ENCODE results near the gene GNAI1. TPM values are rescaled to one million over a fixed set of nuclear protein-coding genes. Genes with fewer than 3 reads are reported as not detected.

Gene GNAI1
- total RNA-seq, 1 experiment from 2014 or later = 30.4 TPM

DNA sequence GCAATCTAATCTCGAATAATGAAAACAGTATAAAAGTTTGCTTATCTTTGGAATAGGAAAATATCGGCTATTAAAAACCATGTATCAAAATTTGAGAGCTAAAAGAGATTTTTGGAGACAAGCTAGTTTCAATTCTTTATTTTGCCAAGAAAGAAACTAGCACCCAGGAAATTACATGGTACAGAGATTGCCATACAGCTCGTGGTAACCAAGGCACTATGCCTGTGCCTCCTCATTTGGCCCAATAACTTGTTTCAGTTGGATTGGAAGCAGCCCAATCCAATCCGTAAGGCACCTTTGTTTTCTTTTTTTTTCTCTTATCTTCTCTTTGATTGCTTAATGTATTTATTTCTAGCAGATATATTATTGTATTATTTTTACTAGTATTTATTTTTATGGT lies 55.0 kb downstream of the GNAI1 start:
- H3K4me3 Mint-ChIP-seq (ENCODE audit: unreplicated experiment) = no peak overlapping the region
- no peaks in the 10 kb centered on the region for H3K27me3 Mint-ChIP-seq (ENCODE audit: insufficient read depth, unreplicated experiment)
- H3K36me3 Mint-ChIP-seq (ENCODE audit: insufficient read depth, unreplicated experiment) = peaks cover 6% of the 10 kb centered on the region
- no peaks in the 10 kb centered on the region for H3K9me3 Mint-ChIP-seq (ENCODE audit: unreplicated experiment)
- ChIA-PET CTCF (interaction anchor here (0.6 to 1.4 kb wide), 4 partner anchors 24 to 258 kb away, joined by 3 to 8 read pairs (median 5); no protein-coding TSS in a partner anchor), POLR2A (interaction anchor here (1.1 to 1.2 kb wide), 3 partner anchors 8 to 54 kb away, joined by 3 to 4 read pairs (median 3); no protein-coding TSS in a partner anchor)
- no peak for DNase-seq (ENCODE audit: unreplicated experiment)
- H3K4me1 Mint-ChIP-seq (ENCODE audit: insufficient read depth, unreplicated experiment) = peaks cover 17% of the 10 kb centered on the region
- intact Hi-C loops (cut with micrococcal nuclease) = no loop called here
- TF ChIP-seq, protein P1, sequence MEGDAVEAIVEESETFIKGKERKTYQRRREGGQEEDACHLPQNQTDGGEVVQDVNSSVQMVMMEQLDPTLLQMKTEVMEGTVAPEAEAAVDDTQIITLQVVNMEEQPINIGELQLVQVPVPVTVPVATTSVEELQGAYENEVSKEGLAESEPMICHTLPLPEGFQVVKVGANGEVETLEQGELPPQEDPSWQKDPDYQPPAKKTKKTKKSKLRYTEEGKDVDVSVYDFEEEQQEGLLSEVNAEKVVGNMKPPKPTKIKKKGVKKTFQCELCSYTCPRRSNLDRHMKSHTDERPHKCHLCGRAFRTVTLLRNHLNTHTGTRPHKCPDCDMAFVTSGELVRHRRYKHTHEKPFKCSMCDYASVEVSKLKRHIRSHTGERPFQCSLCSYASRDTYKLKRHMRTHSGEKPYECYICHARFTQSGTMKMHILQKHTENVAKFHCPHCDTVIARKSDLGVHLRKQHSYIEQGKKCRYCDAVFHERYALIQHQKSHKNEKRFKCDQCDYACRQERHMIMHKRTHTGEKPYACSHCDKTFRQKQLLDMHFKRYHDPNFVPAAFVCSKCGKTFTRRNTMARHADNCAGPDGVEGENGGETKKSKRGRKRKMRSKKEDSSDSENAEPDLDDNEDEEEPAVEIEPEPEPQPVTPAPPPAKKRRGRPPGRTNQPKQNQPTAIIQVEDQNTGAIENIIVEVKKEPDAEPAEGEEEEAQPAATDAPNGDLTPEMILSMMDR (IDR thresholded peaks at IDR 0.05; ENCODE audit: unreplicated experiment) = no peak
- no TSS peak for BruUV-seq (replicated peaks)
- no peak overlapping the region for H3K27ac Mint-ChIP-seq (ENCODE audit: low read depth, unreplicated experiment)

DNA sequence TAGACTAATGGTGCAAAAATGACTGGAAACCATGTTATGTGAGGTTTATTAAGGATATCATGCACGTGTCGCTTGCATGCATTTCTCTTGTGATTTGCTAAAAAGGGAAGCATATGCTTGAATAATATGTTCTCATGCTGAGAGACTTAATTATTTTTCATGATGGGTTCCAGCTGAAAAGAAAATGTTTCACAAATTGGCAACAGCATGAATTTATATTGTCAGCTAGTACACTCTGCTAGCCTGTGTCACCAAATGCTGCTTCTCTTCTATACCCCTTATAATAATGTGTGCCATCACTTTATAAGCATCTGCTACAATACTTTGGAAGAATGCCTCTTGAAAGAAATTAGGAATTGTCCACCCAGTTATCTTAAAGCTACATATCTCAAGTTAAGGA lies 63.0 kb downstream of the GNAI1 start:
- BruUV-seq (replicated peaks) = no TSS peak
- ChIA-PET CTCF (interaction anchor here (0.6 to 1.6 kb wide), 5 partner anchors 63 to 482 kb away, joined by 3 to 4 read pairs (median 3); no protein-coding TSS in a partner anchor), POLR2A (interaction anchor here (0.7 to 2.1 kb wide), 6 partner anchors 8 to 80 kb away, joined by 3 to 9 read pairs (median 6); no protein-coding TSS in a partner anchor)
- Mint-ChIP-seq H3K27me3 (ENCODE audit: insufficient read depth, unreplicated experiment) (no peaks in the 10 kb centered on the region), H3K27ac (ENCODE audit: low read depth, unreplicated experiment) (no peak overlapping the region), H3K9me3 (ENCODE audit: unreplicated experiment) (no peaks in the 10 kb centered on the region), H3K4me1 (ENCODE audit: insufficient read depth, unreplicated experiment) (peaks cover 6% of the 10 kb centered on the region), H3K36me3 (ENCODE audit: insufficient read depth, unreplicated experiment) (peaks cover 36% of the 10 kb centered on the region), H3K4me3 (ENCODE audit: unreplicated experiment) (no peak overlapping the region)
- intact Hi-C loops (cut with micrococcal nuclease) = no loop called here
- no peak for DNase-seq (ENCODE audit: unreplicated experiment)
- TF ChIP-seq, protein P1 (IDR thresholded peaks at IDR 0.05; ENCODE audit: unreplicated experiment) = no peak

DNA sequence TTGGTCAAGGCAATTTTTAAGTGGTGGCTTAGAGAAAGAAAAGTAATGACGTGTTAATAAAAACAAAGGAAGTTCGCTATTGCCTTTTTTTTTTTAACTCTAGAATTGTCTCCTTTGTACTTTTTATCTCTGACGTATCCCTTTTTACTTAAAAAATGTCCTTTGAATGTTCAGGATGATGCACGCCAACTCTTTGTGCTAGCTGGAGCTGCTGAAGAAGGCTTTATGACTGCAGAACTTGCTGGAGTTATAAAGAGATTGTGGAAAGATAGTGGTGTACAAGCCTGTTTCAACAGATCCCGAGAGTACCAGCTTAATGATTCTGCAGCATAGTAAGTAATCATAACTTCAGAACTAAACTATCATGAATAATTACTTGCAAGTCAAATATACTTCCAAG lies 64.4 kb downstream of the GNAI1 start:
- Mint-ChIP-seq H3K27ac (ENCODE audit: low read depth, unreplicated experiment) (no peak overlapping the region), H3K9me3 (ENCODE audit: unreplicated experiment) (no peaks in the 10 kb centered on the region), H3K27me3 (ENCODE audit: insufficient read depth, unreplicated experiment) (no peaks in the 10 kb centered on the region), H3K36me3 (ENCODE audit: insufficient read depth, unreplicated experiment) (peaks cover 41% of the 10 kb centered on the region), H3K4me3 (ENCODE audit: unreplicated experiment) (no peak overlapping the region), H3K4me1 (ENCODE audit: insufficient read depth, unreplicated experiment) (peaks cover 6% of the 10 kb centered on the region)
- intact Hi-C loops (cut with micrococcal nuclease) = no loop called here
- no TSS peak for BruUV-seq (replicated peaks)
- ChIA-PET CTCF (interaction anchor here (0.7 to 1.6 kb wide), 3 partner anchors 52 to 1371 kb away, joined by 4 to 12 read pairs (median 4); no protein-coding TSS in a partner anchor), POLR2A (interaction anchor here (0.8 to 2.1 kb wide), 5 partner anchors 11 to 63 kb away, joined by 3 to 9 read pairs (median 3); no protein-coding TSS in a partner anchor)
- no peak for DNase-seq (ENCODE audit: unreplicated experiment)
- TF ChIP-seq, protein P1 (IDR thresholded peaks at IDR 0.05; ENCODE audit: unreplicated experiment) = no peak

DNA sequence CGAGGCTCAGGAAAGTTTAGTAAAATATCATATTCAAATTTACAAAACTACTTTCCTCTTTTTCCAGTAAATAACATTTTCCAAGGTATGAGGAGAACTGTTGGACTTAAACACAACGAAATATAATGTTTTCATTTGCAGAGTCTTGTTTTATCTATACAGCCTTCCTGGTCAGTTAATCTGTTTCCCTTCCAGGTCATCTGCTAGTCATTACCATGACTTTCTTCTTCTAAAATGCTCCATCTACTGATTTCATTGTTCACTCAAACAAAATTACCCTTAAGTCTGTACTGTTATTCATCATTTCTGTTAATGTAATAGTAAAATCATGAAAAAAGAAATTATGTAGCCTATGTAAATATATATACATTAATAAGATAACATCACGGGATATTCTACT lies 69.8 kb downstream of the GNAI1 start:
- POLR2A ChIA-PET = interaction anchor here (0.9 kb wide), 2 partner anchors 15 to 70 kb away, joined by 3 to 4 read pairs; partner anchors contain the start of gene GNAI1
- H3K27ac Mint-ChIP-seq (ENCODE audit: low read depth, unreplicated experiment) = no peak overlapping the region
- H3K4me1 Mint-ChIP-seq (ENCODE audit: insufficient read depth, unreplicated experiment) = peaks cover 10% of the 10 kb centered on the region
- H3K27me3 Mint-ChIP-seq (ENCODE audit: insufficient read depth, unreplicated experiment) = no peaks in the 10 kb centered on the region
- TF ChIP-seq, protein P1 (IDR thresholded peaks at IDR 0.05; ENCODE audit: unreplicated experiment) = no peak
- intact Hi-C loops (cut with micrococcal nuclease) = no loop called here
- no TSS peak for BruUV-seq (replicated peaks)
- no peak overlapping the region for H3K4me3 Mint-ChIP-seq (ENCODE audit: unreplicated experiment)
- no peaks in the 10 kb centered on the region for H3K9me3 Mint-ChIP-seq (ENCODE audit: unreplicated experiment)
- CTCF ChIA-PET = interaction anchor here (0.6 to 0.9 kb wide), 2 partner anchors 105 to 285 kb away, joined by 3 read pairs; no protein-coding TSS in a partner anchor
- no peak for DNase-seq (ENCODE audit: unreplicated experiment)
- H3K36me3 Mint-ChIP-seq (ENCODE audit: insufficient read depth, unreplicated experiment) = peaks cover 43% of the 10 kb centered on the region
